ENCODE data around the gene CEP85L. TPM values are rescaled to one million over a fixed set of nuclear protein-coding genes. Genes with fewer than 3 reads are reported as not detected.

CEP85L gene
- total RNA-seq, 1 donor from 2014 or later: 21.8 TPM

- ATAC-seq (ENCODE audit: low read depth): no peak
- peaks cover 4% of the 10 kb centered on the region for H3K4me1 Mint-ChIP-seq
- peaks cover 3% of the 10 kb centered on the region for H3K9me3 Mint-ChIP-seq
- CTCF ChIA-PET: no interaction called here
- no peak overlapping the region for H3K27ac Mint-ChIP-seq
- TF ChIP-seq CTCF (IDR thresholded peaks at IDR 0.05): no peak
- POLR2A ChIA-PET: no interaction called here
- no peak for DNase-seq
- no peak overlapping the region for H3K4me3 Mint-ChIP-seq
- intact Hi-C loops (cut with micrococcal nuclease): no loop called here
- H3K36me3 Mint-ChIP-seq (ENCODE audit: low read depth): peaks cover 5% of the 10 kb centered on the region
- no peaks in the 10 kb centered on the region for H3K27me3 Mint-ChIP-seq
These were observed 116.1 kb downstream of the CEP85L start for GRCh38 chr6:118535176-118535844.

- no peak for DNase-seq
- ChIA-PET CTCF (no interaction called here), POLR2A (no interaction called here)
- Mint-ChIP-seq H3K4me1 (peaks cover 7% of the 10 kb centered on the region), H3K36me3 (ENCODE audit: low read depth) (peaks cover 6% of the 10 kb centered on the region), H3K27ac (no peak overlapping the region), H3K4me3 (no peak overlapping the region), H3K27me3 (no peaks in the 10 kb centered on the region), H3K9me3 (peaks cover 3% of the 10 kb centered on the region)
- no peak for TF ChIP-seq CTCF (IDR thresholded peaks at IDR 0.05)
- intact Hi-C loops (cut with micrococcal nuclease): no loop called here
- ATAC-seq (ENCODE audit: low read depth): no peak
These were observed 120.4 kb downstream of the CEP85L start for GRCh38 chr6:118530942-118531341.

GRCh38 chr6:118529756-118530155 is 121.6 kb downstream of the CEP85L start:
- ChIA-PET POLR2A (no interaction called here), CTCF (no interaction called here)
- no peak overlapping the region for H3K4me3 Mint-ChIP-seq
- intact Hi-C loops (cut with micrococcal nuclease): no loop called here
- no peaks in the 10 kb centered on the region for H3K27me3 Mint-ChIP-seq
- peaks cover 3% of the 10 kb centered on the region for H3K9me3 Mint-ChIP-seq
- TF ChIP-seq CTCF (IDR thresholded peaks at IDR 0.05): no peak
- peaks cover 11% of the 10 kb centered on the region for H3K4me1 Mint-ChIP-seq
- ATAC-seq (ENCODE audit: low read depth) (no peak), DNase-seq (no peak)
- H3K27ac Mint-ChIP-seq: no peak overlapping the region
- peaks cover 6% of the 10 kb centered on the region for H3K36me3 Mint-ChIP-seq (ENCODE audit: low read depth)

GRCh38 chr6:118528129-118528528 is 123.3 kb downstream of the CEP85L start:
- POLR2A ChIA-PET: no interaction called here
- Mint-ChIP-seq H3K27ac (no peak overlapping the region), H3K27me3 (no peaks in the 10 kb centered on the region), H3K4me3 (no peak overlapping the region), H3K36me3 (ENCODE audit: low read depth) (peaks cover 12% of the 10 kb centered on the region), H3K9me3 (peaks cover 3% of the 10 kb centered on the region), H3K4me1 (peaks cover 13% of the 10 kb centered on the region)
- DNase-seq (no peak), ATAC-seq (ENCODE audit: low read depth) (no peak)
- intact Hi-C loops (cut with micrococcal nuclease): no loop called here
- TF ChIP-seq CTCF (IDR thresholded peaks at IDR 0.05): no peak
- CTCF ChIA-PET: no interaction called here

- H3K4me1 Mint-ChIP-seq: peaks cover 9% of the 10 kb centered on the region
- H3K27ac Mint-ChIP-seq: no peak overlapping the region
- H3K9me3 Mint-ChIP-seq: peaks cover 3% of the 10 kb centered on the region
- TF ChIP-seq CTCF (IDR thresholded peaks at IDR 0.05): no peak
- H3K27me3 Mint-ChIP-seq: no peaks in the 10 kb centered on the region
- intact Hi-C loops (cut with micrococcal nuclease): no loop called here
- CTCF ChIA-PET: no interaction called here
- H3K36me3 Mint-ChIP-seq (ENCODE audit: low read depth): peaks cover 17% of the 10 kb centered on the region
- H3K4me3 Mint-ChIP-seq: no peak overlapping the region
- POLR2A ChIA-PET: no interaction called here
- ATAC-seq (ENCODE audit: low read depth) (no peak), DNase-seq (no peak)
These were observed 125.2 kb downstream of the CEP85L start for GRCh38 chr6:118525913-118526780.

All from activated B cell treated with CpG ODN at 0.5 μM for 24 hours (primary cell).